ENCODE measurements around the gene PIM1. TPM values are rescaled to one million over a fixed set of nuclear protein-coding genes. Genes with fewer than 3 reads are reported as not detected.

PIM1 gene
- total RNA-seq, 1 experiment from 2014 or later = 6.2 TPM

- POLR2A ChIA-PET = interaction anchor here (0.6 to 3.6 kb wide), 8 partner anchors 12 to 623 kb away, joined by 3 to 24 read pairs (median 3); partner anchors contain the start of genes TBC1D22B and TMEM217
- Mint-ChIP-seq H3K36me3 (ENCODE audit: insufficient read depth, unreplicated experiment) (no peaks in the 10 kb centered on the region), H3K4me1 (ENCODE audit: insufficient read depth, unreplicated experiment) (peaks cover 7% of the 10 kb centered on the region), H3K27me3 (ENCODE audit: insufficient read depth, unreplicated experiment) (no peaks in the 10 kb centered on the region), H3K27ac (ENCODE audit: low read depth, unreplicated experiment) (no peak overlapping the region), H3K9me3 (ENCODE audit: unreplicated experiment) (no peaks in the 10 kb centered on the region), H3K4me3 (ENCODE audit: unreplicated experiment) (peak overlapping the region; percentile 64)
- TF ChIP-seq CTCF (IDR thresholded peaks at IDR 0.05; ENCODE audit: unreplicated experiment) = no peak
- intact Hi-C loops (cut with micrococcal nuclease) = no loop called here
- BruUV-seq (replicated peaks) = no TSS peak
- DNase-seq (ENCODE audit: unreplicated experiment) = no peak
- CTCF ChIA-PET = interaction anchor here (4.8 kb wide), 1 partner anchor 12 kb away, joined by 36 read pairs; no protein-coding TSS in a partner anchor
These were observed 53.0 kb downstream of the PIM1 start for GRCh38 chr6:37222992-37223391.

Other genes with a start within 250 kb of the PIM1 start
- not detected in 2 replicates for gene PI16, start 215.4 kb upstream of the PIM1 start, total RNA-seq (2022)
- gene MTCH1, start 184.0 kb upstream of the PIM1 start, total RNA-seq (2022) = 74.9 and 78.2 TPM in 2 replicates
- not detected in 2 replicates for gene FGD2, start 164.5 kb upstream of the PIM1 start, total RNA-seq (2022)
- gene TBC1D22B, start 87.6 kb downstream of the PIM1 start, total RNA-seq (2022) = 12.9 and 14.6 TPM in 2 replicates
- 3.2 and 4.6 TPM in 2 replicates for gene TMEM217, start 88.0 kb downstream of the PIM1 start, total RNA-seq (2022)
- 22.0 and 23.4 TPM in 2 replicates for gene RNF8, start 183.8 kb downstream of the PIM1 start, total RNA-seq (2022)

Data from MCF 10A (cell line).